H4 (cell line): ENCODE results near the gene MACROD2. TPM values are rescaled to one million over a fixed set of nuclear protein-coding genes. Genes with fewer than 3 reads are reported as not detected.
"Not testable (repeated sequence)": the region's sequence is repeated elsewhere in the genome, so short reads cannot be mapped to it uniquely, and the experiment has no call there.

Experiments used
- DNase-seq: peaks from one replicate; pipeline ENCODE4 v3.0.0-alpha.2; 2015; ENCODE audit warnings: low spot score
- total RNA-seq: library from RNA; depleted of rRNA; stranded (reverse); fragments of >200 nt; shearing (Covaris generic); gene quantifications from 2 replicates; pipeline ENCODE4 v1.2.3, GENCODE V29; 2014

The MACROD2 gene
- total RNA-seq, 1 experiment from 2014 or later: 1.2 TPM

- DNase-seq: no peak
Observed at GRCh38 chr20:15506311-15506710, 1511.0 kb downstream of the MACROD2 start.

DNA sequence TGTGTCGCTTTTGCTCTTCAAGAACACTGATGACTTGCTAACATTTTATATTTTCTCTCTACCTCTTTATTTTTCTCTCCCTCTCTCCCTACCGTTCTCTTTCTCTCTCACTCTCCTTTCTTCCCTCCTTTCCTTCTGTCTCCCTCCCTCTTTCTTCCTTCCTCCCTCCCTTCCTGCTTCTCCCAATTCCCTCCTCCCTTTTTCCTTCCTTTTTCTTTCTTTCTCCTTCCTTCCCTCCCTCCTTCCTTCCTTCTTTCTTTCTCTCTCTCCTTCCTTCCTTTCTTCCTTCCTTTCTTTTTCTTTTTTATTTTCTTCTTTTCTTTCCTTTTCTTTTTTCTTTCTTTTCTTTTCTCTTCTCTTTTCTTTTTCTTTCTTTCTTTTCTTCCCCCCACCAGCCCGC is 1511.8 kb downstream of the MACROD2 start:
- DNase-seq: no peak

- no peak for DNase-seq
Observed at GRCh38 chr20:15511551-15511950, 1516.2 kb downstream of the MACROD2 start.

GRCh38 chr20:15512916-15513315 is 1517.6 kb downstream of the MACROD2 start:
- no peak for DNase-seq

DNA sequence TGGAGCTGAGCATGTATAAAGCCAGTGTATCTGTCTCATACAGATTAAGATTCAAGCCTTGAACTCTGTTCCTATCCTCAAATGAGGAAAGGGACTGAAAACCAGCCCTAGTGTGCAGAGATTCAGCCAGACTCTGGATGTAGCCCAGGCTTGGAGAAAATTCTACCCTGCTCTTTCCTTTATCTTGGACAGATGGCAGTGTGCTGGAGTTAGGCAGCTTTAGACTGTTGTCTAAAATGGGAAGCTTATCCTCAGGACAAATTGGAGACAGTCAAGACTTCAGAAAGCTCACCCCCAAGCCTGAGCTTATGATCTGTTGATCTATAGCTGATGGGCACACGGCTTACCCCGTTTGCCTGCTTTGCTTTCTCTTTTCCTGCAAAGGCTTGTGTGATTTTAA is 1520.4 kb downstream of the MACROD2 start:
- DNase-seq: no peak

- DNase-seq: no peak
Observed at GRCh38 chr20:15520930-15521524, 1525.7 kb downstream of the MACROD2 start.

DNA sequence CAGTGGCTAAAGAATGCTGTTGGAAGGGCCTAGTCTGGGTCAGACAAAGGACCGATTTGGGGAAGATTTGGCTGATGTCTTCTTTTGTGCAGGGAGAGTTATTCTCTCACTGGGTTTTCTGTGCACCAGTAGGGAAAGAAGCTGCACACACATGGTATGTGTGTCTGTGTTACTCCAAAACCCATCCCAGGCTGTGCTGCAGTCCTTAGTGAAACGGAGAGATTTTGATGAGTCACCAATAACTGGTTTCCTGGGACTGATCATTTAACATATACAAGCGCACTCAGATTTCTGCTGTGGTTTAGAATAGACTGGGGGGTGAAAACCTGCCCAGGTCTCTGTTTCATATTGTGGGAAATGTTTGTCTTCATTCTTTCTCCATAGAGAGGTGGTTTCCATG is 1528.1 kb downstream of the MACROD2 start:
- peak; percentile 5 for DNase-seq

DNA sequence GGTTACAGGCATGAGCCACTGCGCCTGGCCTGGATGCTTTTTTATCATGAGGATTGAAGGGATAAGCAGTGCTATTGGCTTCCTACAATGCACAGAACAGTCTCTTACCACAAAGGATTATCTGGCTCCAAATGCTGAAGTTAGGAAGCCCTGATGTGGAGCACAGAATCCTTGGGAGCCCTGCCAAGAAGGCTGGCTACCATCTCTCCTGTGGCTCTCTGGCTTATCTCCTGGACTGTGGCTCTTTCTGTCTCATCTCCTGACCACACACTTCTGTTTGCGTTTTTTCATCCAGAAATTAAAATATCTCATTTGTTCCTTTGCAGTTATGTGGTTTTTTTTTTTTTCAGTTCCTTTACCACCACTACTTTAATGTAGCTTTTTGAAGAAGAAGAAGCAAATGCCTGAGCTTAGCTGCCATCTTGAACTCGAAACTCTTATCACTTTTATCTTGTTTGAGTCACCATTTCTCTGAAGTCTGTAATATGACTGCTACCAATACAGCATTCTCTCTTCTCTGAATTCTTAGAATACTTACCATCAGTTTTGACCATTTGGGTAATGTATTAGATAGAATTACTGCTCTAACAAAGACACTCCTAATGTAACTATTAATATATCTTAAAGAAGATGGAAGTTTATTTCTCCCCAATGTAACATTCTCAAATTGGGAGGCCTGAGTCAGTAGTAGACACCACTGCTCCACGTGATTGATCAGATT is 1533.2 kb downstream of the MACROD2 start:
- DNase-seq: peak; percentile 34

GRCh38 chr20:15535863-15536262 is 1540.5 kb downstream of the MACROD2 start:
- no peak for DNase-seq

GRCh38 chr20:15537200-15537599 is 1541.9 kb downstream of the MACROD2 start:
- not testable (repeated sequence) for DNase-seq

DNA sequence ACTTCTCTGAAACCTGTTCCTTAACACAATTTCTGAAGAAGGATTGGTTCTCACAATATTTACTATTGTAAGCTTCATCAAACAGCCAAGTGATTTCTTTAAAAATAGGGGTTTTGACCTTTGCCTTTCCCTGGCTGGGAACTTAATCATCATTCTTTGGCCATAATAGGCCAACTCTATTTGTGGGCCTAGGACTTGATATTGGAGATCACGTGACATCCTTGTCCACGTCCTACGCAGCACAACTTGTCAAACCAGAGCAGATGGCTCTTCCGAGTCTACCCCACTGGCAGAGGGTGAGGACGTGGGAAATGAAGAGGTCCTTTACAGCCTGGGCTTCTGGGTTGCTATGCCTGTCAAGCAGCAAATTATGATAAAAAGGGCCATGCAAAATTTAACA is 1547.3 kb downstream of the MACROD2 start:
- no peak for DNase-seq

GRCh38 chr20:15544742-15545141 is 1549.4 kb downstream of the MACROD2 start:
- DNase-seq: no peak

DNA sequence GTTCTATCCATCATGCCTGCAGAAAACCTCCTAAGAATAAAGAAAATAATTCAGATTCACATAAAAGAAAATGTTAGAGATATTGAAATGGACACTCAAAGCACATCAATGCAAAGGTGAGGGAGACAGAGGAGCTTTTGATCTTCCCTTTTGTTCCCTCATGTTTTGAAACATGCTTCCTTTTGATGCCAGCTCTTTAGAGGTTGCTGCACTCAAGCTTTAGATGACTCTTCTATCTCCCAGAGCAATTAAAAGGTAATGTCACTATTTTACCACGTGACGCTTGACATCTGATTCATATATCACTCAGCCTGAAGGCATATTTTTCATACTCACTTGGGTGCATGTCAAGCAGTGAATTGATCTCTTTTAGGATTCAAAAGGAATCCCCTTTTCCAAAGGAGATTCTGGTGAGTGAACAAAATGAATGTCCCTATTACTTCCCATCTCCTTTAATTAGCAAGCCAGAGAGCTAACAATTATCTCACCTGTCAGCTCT is 1551.3 kb downstream of the MACROD2 start:
- DNase-seq: no peak

GRCh38 chr20:15547119-15547518 is 1551.8 kb downstream of the MACROD2 start:
- no peak for DNase-seq

- no peak for DNase-seq
Observed at GRCh38 chr20:15550116-15550870, 1555.0 kb downstream of the MACROD2 start.

DNA sequence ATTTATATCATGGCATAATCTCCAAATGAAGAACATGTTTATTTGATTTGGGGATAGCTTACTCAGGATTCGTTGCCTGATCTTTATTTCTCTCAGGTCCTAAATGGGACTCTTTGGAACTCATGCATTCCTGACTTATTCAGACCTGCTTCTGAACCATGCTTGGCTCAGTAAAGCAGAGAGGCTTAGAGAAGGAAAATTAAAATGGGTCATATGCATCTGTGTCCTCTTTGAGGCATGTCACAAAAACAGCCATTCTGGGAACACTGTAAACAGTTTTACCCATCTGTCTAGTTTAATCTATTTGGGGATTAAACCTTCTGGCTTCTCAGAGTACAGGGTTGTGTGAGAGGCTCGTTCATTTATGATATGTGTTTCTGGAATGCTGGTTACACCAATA is 1560.6 kb downstream of the MACROD2 start:
- peak; percentile 80 for DNase-seq

DNA sequence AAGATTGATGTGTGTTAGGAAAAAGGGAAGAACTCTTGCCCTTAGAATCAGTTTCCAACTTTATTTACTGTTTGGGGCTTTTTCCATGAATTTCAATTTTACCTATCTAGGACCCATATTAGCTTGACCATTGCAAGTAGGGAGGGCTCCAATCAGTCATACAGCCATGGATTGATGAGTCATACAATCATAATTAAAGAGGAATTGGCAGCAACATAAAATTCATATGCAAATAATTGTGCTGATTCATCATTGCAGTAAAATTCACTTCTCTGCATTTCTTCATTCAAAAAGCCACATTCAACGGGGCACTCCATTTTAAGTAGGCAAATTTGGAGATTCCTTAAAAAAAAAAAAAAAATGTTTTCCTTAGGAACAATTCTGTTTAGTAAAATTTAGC is 1561.6 kb downstream of the MACROD2 start:
- DNase-seq: no peak

DNA sequence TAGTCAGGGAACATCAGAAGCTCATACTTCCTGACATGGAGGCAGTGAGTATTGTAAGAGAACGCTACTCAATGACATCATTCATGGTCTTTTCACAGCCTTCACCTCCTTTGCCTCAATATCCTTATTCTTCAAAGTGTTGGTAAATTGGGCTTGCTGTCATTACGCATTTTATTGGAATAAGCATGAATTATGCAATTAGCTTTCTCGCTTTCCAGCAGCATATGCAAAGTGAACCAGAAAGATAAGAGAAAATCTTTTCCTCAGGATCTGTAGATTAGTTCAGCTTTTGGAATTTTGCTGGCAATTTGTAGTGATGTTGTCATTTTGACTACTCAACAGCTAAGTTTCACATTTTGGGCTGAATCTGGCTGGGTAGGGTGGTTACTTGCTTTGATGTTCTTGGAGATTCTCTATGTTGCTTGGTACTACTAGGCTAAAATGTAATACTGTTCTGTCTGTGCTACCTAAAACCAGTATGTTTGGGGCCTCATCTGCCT is 1565.8 kb downstream of the MACROD2 start:
- no peak for DNase-seq

- DNase-seq: no peak
Observed at GRCh38 chr20:15561707-15562404, 1566.5 kb downstream of the MACROD2 start.

DNA sequence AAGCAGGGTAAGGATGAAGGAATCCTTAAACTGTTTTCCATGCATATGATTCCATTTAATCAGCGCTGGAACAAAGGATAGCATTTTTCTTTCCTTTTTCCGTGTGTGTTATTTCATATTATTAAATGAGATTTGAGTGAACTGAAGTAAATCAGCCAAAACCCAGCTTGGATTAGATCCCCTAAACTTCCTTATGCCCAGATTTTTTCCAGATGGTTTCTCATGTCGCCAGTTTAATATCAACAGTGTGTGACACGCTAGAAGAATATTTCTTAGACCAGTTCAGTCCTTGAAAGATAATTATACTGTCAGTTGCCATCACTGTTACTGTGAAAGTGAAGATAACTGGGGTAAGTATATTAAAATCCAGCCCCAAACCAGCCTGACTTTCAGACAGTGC is 1568.5 kb downstream of the MACROD2 start:
- DNase-seq: no peak

GRCh38 chr20:15564981-15565380 is 1569.7 kb downstream of the MACROD2 start:
- DNase-seq: peak; percentile 21

DNA sequence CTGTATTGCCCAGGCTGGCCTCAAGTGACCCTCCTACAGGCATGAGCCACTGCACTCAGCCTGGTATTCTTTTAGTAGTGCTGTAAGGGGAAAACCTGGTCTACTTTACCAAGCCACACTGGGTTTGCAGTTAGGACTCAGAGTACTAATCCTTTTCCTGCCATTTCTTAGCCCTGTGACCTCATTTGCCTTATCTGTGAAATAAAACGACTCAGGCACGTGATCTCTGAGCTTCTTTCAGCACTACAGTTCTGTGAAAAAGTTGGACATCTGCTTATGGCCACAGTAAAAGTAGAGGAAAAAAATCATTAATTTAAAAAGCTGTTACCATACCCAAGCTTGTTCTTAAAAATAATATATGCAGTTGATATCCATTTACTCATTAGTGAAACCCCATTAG is 1570.5 kb downstream of the MACROD2 start:
- peak; percentile 17 for DNase-seq
